H9 (cell line): Measurements from ENCODE around the gene OPRL1. TPM values are rescaled to one million over a fixed set of nuclear protein-coding genes. Genes with fewer than 3 reads are reported as not detected.

Source experiments
- DNase-seq: peaks from one replicate; pipeline ENCODE4 v3.0.0-alpha.2; 2017
- H2AFZ ChIP-seq: one replicate; pipeline ENCODE4 v1.6.1; 2013; ENCODE audit warnings: mild to moderate bottlenecking, low read length, control low read depth, moderate library complexity
- H2AK5ac ChIP-seq: 2 replicates; pipeline ENCODE4 v1.6.1; 2013; ENCODE audit warnings: low read length, control low read depth, mixed read lengths; ENCODE audit not compliant: insufficient read length
- H2BK120ac ChIP-seq: one replicate; pipeline ENCODE4 v1.6.1; 2013; ENCODE audit warnings: low read depth, mild to moderate bottlenecking, low read length, control low read depth, inconsistent platforms; ENCODE audit not compliant: poor library complexity, severe bottlenecking
- H2BK12ac ChIP-seq: 2 replicates; pipeline ENCODE4 v1.6.1; 2013; ENCODE audit warnings: low read length, control low read depth, mixed read lengths, low read depth; ENCODE audit not compliant: insufficient read length
- H2BK15ac ChIP-seq: 2 replicates; pipeline ENCODE4 v1.6.1; 2013; ENCODE audit warnings: low read depth, low read length, control low read depth
- H2BK20ac ChIP-seq: one replicate; pipeline ENCODE4 v1.6.1; 2013; ENCODE audit warnings: low read depth, mild to moderate bottlenecking, low read length, control low read depth, inconsistent platforms; ENCODE audit not compliant: poor library complexity, severe bottlenecking
- H2BK5ac ChIP-seq: 2 replicates; pipeline ENCODE4 v1.6.1; 2013; ENCODE audit warnings: low read length, control low read depth, mixed read lengths; ENCODE audit not compliant: insufficient read length
- H3K14ac ChIP-seq: 2 replicates; pipeline ENCODE4 v1.6.1; 2013; ENCODE audit warnings: low read length, control low read depth; ENCODE audit not compliant: insufficient read depth
- H3K18ac ChIP-seq: 2 replicates; pipeline ENCODE4 v1.6.1; 2013; ENCODE audit warnings: low read depth, mild to moderate bottlenecking, mixed read lengths, low read length, control low read depth; ENCODE audit not compliant: insufficient read length
- H3K23ac ChIP-seq: 2 replicates; pipeline ENCODE4 v1.6.1; 2013; ENCODE audit warnings: low read length, control low read depth, mixed read lengths, low read depth; ENCODE audit not compliant: insufficient read length
- H3K23me2 ChIP-seq: 2 replicates; pipeline ENCODE4 v1.6.1; 2013; ENCODE audit warnings: low read depth, mild to moderate bottlenecking, mixed read lengths, low read length, control low read depth; ENCODE audit not compliant: insufficient read length, poor library complexity, severe bottlenecking
- H3K27ac ChIP-seq: 2 replicates; pipeline ENCODE4 v1.5.1; 2013; ENCODE audit warnings: low read length, control low read depth, mixed read lengths, low read depth; ENCODE audit not compliant: insufficient read length
- H3K27me3 ChIP-seq: 2 replicates; pipeline ENCODE4 v1.6.1; 2013; ENCODE audit warnings: low read length, control low read depth, inconsistent platforms; ENCODE audit not compliant: insufficient read depth
- H3K4ac ChIP-seq: 2 replicates; pipeline ENCODE4 v1.6.1; 2013; ENCODE audit warnings: low read depth, mild to moderate bottlenecking, control low read depth, inconsistent platforms, low read length, moderate library complexity
- H3K4me1 ChIP-seq: 2 replicates; pipeline ENCODE4 v1.6.1; 2013; ENCODE audit warnings: low read length, control low read depth, inconsistent platforms; ENCODE audit not compliant: insufficient read depth
- H3K4me2 ChIP-seq: 2 replicates; pipeline ENCODE4 v1.6.1; 2013; ENCODE audit warnings: low read length, control low read depth, mixed read lengths; ENCODE audit not compliant: insufficient read length, insufficient read depth
- H3K56ac ChIP-seq: 2 replicates; pipeline ENCODE4 v1.6.1; 2013; ENCODE audit warnings: low read depth, mild to moderate bottlenecking, mixed read lengths, low read length, control low read depth; ENCODE audit not compliant: insufficient read length
- H3K79me1 ChIP-seq: 2 replicates; pipeline ENCODE4 v1.6.1; 2013; ENCODE audit warnings: low read depth, mild to moderate bottlenecking, moderate library complexity, low read length, control low read depth, inconsistent platforms; ENCODE audit not compliant: insufficient read depth, poor library complexity, severe bottlenecking
- H3K79me2 ChIP-seq: 2 replicates; pipeline ENCODE4 v1.6.1; 2013; ENCODE audit warnings: low read length, control low read depth, inconsistent platforms; ENCODE audit not compliant: insufficient read depth
- H3K9ac ChIP-seq: 2 replicates; pipeline ENCODE4 v1.6.1; 2013; ENCODE audit warnings: low read length, control low read depth, mixed read lengths; ENCODE audit not compliant: insufficient read length; ENCODE audit errors: extremely low read depth
- H3K9me3 ChIP-seq: one replicate; pipeline ENCODE4 v1.6.1; 2013; ENCODE audit warnings: low read depth, low read length, inconsistent platforms; ENCODE audit not compliant: control insufficient read depth
- H3T11ph ChIP-seq: one replicate; pipeline ENCODE4 v1.6.1; 2013; ENCODE audit warnings: mild to moderate bottlenecking, low read length, control low read depth, inconsistent platforms
- H4K20me1 ChIP-seq: one replicate; pipeline ENCODE4 v1.6.1; 2013; ENCODE audit not compliant: control insufficient read depth, insufficient read length, insufficient read depth
- H4K5ac ChIP-seq: 2 replicates; pipeline ENCODE4 v1.6.1; 2013; ENCODE audit warnings: low read depth, mild to moderate bottlenecking, mixed read lengths, low read length, control low read depth; ENCODE audit not compliant: insufficient read length
- H4K8ac ChIP-seq: replicated peaks from 2 replicates; pipeline ENCODE4 v1.6.1; 2013; ENCODE audit warnings: low read length, control low read depth, mixed read lengths, low read depth; ENCODE audit not compliant: insufficient read length
- H4K91ac ChIP-seq: 2 replicates; pipeline ENCODE4 v1.6.1; 2013; ENCODE audit warnings: low read depth, mild to moderate bottlenecking, moderate library complexity, mixed read lengths, low read length, control low read depth; ENCODE audit not compliant: insufficient read length
- H3K27ac Mint-ChIP-seq, 3 experiments: 2 replicates in 2 of 3; 3 replicates in 1 of 3; pipeline ENCODE4 v1.8.0; 2020 to 2021; ENCODE audit warnings: mixed read lengths in 3 of 3, mild to moderate bottlenecking in 1 of 3, moderate library complexity in 1 of 3
- H3K27me3 Mint-ChIP-seq: 2 replicates; pipeline ENCODE4 v1.8.0; 2021; ENCODE audit warnings: low read depth, mild to moderate bottlenecking, moderate library complexity, mixed read lengths
- H3K36me3 Mint-ChIP-seq, 3 experiments: 2 replicates in 2 of 3; 3 replicates in 1 of 3; pipeline ENCODE4 v1.8.0; 2020 to 2021; ENCODE audit warnings: low read depth in 3 of 3, mixed read lengths in 3 of 3; ENCODE audit not compliant: insufficient read depth in 1 of 3
- H3K4me1 Mint-ChIP-seq, 2 experiments: 2 replicates each; pipeline ENCODE4 v1.8.0; 2020; ENCODE audit warnings: mixed read lengths in 2 of 2
- H3K4me3 Mint-ChIP-seq, 2 experiments: 2 replicates in 1 of 2; 3 replicates in 1 of 2; pipeline ENCODE4 v1.8.0; 2020 to 2021; ENCODE audit warnings: mild to moderate bottlenecking in 2 of 2, mixed read lengths in 2 of 2, moderate library complexity in 1 of 2
- H3K9me3 Mint-ChIP-seq, 2 experiments: 2 replicates in 1 of 2; 3 replicates in 1 of 2; pipeline ENCODE4 v1.8.0; 2020; ENCODE audit warnings: mild to moderate bottlenecking in 2 of 2, mixed read lengths in 2 of 2, moderate library complexity in 1 of 2
- CTCF ChIP-seq: fragments of 200-600 bp; sonication (generic); conservative IDR thresholded peaks from 3 replicates; pipeline ENCODE4 v1.8.0; 2021; ENCODE audit warnings: antibody characterized with exemption, mild to moderate bottlenecking
- WGBS: extraction: QIAGEN DNeasy Blood & Tissue Kit; methylation state at CpG from one replicate; pipeline ENCODE4 v1.1.7; 2013; ENCODE audit warnings: missing lambda C conversion rate, low lambda C conversion rate, mixed read lengths; ENCODE audit not compliant: insufficient read length; ENCODE audit errors: extremely low coverage; 5-methylcytosine and 5-hydroxymethylcytosine counted together
- total RNA-seq: library from RNA; stranded (reverse); gene quantifications from 2 replicates; pipeline ENCODE4 v1.2.1, GENCODE V29; 2021

OPRL1 gene
- total RNA-seq, 1 experiment from 2014 or later, result 0.90 TPM

DNA sequence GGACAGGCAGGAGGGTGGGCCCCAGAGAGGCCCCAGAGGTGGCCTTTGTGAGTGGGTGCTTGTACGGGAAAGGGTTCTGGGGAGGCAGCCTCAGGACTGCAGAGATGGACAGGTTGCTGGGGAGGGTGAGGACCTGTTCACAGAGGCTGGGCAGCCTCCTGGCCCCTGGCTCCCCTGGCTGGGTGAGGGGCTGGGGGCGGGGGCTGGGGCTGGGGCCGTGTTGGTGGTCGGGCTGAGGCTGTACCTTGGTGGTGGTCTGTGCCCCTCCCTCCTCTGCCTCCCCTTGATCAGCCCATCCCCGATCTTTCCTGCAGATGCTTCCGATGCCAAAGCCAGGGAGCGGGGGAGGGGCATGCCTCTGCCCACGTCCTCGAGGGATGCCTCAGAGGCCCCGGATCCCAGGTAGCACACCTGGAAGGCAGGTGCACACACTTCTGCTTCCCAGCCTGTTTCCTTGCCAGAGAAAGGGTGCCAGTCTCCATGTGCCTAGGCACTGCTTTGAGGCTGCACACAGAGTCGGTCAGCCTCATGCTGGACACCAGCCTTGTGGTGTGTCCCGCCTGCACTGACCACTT lies 12.1 kb upstream of the OPRL1 start:
- no peak overlapping the region for H4K91ac ChIP-seq
- no peaks in the 10 kb centered on the region for H3K9me3 ChIP-seq
- no peak overlapping the region for H3T11ph ChIP-seq
- no peak overlapping the region for H3K27ac ChIP-seq
- DNase-seq, result no peak
- no peaks in the 10 kb centered on the region for H3K9me3 Mint-ChIP-seq
- H3K4me1 ChIP-seq, result peaks cover 1% of the 10 kb centered on the region; the same call in 1 of the 2 replicates
- peak overlapping the region in 2 of 3 experiments; percentile 22 to 40; a peak in 1 of 7 replicates for H3K27ac Mint-ChIP-seq
- H3K4ac ChIP-seq, result no peak overlapping the region
- peaks cover 21 to 35% of the 10 kb centered on the region in 2 experiments for H3K4me1 Mint-ChIP-seq
- H2BK12ac ChIP-seq, result no peak overlapping the region
- H3K18ac ChIP-seq, result no peak overlapping the region
- peaks cover 0 to 3% (median 0%) of the 10 kb centered on the region in 3 experiments; a peak in 3 of 7 replicates for H3K36me3 Mint-ChIP-seq
- H3K23ac ChIP-seq, result no peak overlapping the region
- peaks cover 6% of the 10 kb centered on the region for H3K23me2 ChIP-seq
- no peaks in the 10 kb centered on the region for H4K20me1 ChIP-seq
- no peak overlapping the region for H2BK5ac ChIP-seq
- no peak overlapping the region for H3K9ac ChIP-seq
- no peak overlapping the region for H2BK20ac ChIP-seq
- no peak overlapping the region for H3K14ac ChIP-seq
- no CpG with 5 or more reads among the region's 12 CpGs for WGBS
- H3K27me3 ChIP-seq, result no peaks in the 10 kb centered on the region
- no peak overlapping the region for H3K56ac ChIP-seq
- no peak overlapping the region for H2BK15ac ChIP-seq
- H4K8ac ChIP-seq, result no peak overlapping the region
- H3K79me1 ChIP-seq, result no peaks in the 10 kb centered on the region
- H2BK120ac ChIP-seq, result no peak overlapping the region
- H2AK5ac ChIP-seq, result no peak overlapping the region
- no peak for TF ChIP-seq CTCF
- H3K27me3 Mint-ChIP-seq, result peaks cover 1% of the 10 kb centered on the region
- H3K79me2 ChIP-seq, result no peaks in the 10 kb centered on the region
- H3K4me2 ChIP-seq, result no peak overlapping the region
- no peak overlapping the region for H4K5ac ChIP-seq
- no peak overlapping the region for H2AFZ ChIP-seq
- H3K4me3 Mint-ChIP-seq, result no peak overlapping the region
